HG03469 (cell line): ENCODE measurements around the gene MAP1LC3C.
A peak's percentile ranks its signal among the peaks of the same experiment; 100 is the strongest.

ENCODE experiments used
- ATAC-seq: cut with Tn5 transposase; IDR thresholded peaks from one replicate; pipeline ENCODE4 v1.9.1; 2021; ENCODE audit warnings: mild to moderate bottlenecking, moderate library complexity, moderate number of reproducible peaks; ENCODE audit not compliant: unreplicated experiment

MAP1LC3C gene

DNA sequence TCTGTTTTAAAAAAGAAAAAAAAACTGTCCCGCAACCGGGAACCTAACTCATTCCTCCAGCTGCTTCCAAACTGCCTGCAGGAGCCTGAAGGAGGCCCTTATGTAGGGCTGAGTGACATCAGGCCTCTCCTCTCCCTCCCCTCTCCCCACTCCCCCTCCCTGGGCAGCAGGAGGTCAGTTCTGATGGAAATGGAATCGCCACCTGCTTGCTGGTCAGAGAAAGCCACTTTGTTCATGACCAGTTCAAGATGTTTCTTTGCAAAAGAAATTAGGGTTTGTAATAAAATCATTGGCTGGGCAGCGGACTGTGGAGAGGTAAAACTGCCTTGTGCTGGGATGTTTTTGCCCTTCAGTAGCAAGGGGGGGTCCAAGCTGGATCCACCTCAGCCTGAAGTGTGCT, at the start of gene MAP1LC3C:
Gene MAP1LC3C (minus strand): TSS at position 73 of the 400 bp plus-strand sequence. CDS start 90 bp downstream, outside the sequence.
- no peak for ATAC-seq

DNA sequence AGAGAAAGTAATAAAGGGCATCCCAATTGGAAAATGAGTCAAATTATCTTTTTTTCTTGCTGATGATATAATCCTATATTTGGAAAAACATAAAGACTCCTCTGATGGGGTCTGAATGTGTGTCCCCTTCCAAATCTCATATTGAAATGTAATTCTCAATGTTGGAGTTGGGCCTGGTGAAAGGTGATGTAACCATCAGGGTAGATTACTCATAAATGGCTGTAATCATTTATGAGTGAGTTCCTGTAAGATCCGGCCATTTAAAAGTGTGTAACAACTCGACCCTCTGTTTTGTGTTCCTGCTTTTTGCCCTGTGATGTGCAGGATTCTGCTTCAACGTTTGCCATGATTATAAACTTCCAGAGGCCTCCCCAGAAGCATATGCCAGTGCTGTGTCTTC, 44.3 kb upstream of the MAP1LC3C start:
- ATAC-seq, result no peak

DNA sequence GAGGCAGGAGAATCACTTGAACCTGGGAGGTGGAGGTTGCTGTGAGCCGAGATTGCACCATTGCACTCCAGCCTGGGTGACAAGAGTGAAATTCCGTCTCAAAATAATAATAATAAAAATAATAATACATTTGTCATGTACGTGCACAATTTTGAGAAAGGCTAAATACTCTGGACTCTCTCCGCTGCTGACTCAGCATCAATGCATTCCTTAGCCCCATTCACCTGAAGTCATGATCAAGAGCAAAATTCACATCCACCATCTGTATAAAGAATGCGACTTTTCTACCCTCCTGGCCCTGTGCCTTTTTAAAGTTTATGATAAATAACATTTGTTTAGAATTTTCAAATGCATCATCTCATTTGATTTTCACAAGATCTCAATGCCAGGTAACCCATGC, 35.5 kb upstream of the MAP1LC3C start:
- ATAC-seq, result no peak

DNA sequence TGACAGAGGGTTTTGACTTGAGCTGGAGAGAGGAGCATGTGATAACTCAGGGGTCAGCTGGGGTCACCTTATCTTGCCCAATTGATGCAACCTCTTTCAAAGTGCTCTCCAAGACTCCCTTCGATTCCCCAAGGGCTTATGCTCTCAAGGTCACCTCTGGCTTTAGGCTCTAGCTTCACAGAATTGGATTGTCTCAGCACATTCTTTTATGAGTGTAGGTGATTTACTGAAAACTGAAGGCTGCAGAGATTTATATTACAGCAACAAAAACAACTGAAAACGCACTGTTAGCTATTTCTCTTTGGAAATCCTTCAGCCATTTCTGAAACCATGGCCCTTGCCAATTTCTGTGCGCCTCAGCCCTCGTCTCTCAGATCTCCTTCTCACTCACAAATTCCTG, 34.5 kb upstream of the MAP1LC3C start:
- ATAC-seq, result no peak

DNA sequence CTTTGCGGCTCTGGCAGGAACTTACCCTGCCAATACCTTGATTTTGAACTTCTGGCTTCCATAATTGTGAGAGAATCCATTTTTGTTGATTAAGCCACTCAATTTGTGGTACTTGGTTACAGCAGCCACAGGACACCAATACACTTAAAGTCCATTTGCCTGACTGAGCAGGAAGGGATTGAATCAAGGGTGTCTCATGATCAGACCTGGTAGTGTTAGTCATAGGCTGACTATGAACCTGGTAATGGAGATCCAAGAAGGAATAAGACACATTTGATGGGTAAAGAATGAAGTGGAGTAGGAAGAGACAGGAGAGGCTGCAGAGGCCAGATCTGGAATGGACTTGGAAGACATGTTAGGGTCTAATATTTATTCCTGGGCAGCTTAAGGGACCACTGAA, 31.2 kb upstream of the MAP1LC3C start:
- ATAC-seq, result no peak

DNA sequence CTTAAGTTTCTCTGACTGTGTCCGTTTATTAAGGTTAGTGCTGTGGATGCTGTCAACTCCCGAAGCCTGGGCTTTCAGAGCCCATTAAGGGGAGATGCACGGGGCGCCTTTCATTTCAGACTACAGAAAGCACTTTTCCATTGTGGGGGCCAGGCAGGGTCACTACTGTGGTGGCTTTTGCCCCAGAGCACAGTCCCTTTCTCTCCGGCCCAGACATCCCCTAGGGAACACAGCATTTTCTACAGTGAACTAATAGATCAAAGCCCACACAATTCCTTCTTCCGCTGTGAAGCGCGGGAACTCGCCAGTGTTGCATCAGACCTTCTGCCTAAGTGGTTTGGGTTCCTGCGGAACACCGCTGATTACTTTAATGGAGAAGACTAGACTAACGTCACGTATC, 26.8 kb upstream of the MAP1LC3C start:
- ATAC-seq, result no peak

DNA sequence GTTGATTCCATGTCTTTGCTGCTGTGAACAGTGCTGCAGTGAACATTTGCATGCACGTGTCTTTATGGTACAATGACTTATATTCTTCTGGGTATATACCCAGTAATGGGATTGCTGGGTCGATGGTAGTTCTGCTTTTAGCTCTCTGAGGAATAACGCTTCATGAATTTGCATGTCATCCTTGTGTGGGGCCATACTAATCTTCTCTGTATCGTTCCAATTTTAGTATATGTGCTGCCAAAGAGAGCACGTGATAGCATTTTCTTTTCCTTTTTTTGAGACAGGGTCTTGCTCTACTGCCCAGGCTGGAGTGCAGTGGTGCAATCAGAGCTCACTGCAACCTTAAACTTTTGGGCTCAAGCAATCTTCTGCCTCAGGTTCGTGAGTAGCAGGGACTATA, 24.9 kb upstream of the MAP1LC3C start:
- ATAC-seq, result no peak

DNA sequence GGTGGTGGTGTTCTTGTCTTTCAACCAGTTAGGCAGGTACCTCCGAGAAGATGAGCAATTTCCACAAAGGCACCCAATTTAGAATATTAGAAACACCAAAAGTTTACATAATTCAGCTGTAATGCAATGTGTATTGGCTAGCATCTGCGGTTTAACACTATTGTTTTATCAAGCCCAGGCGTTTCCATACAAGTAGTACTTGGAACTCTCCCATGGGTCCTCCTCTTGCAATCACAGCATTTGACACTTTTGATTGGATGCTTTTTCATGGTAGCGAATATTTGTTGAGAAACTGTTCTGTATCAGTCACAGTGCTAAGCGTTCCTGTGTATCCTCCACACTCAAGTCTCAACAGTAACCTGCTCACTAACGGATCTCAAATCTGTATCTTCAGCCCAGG, 20.1 kb upstream of the MAP1LC3C start:
- no peak for ATAC-seq

DNA sequence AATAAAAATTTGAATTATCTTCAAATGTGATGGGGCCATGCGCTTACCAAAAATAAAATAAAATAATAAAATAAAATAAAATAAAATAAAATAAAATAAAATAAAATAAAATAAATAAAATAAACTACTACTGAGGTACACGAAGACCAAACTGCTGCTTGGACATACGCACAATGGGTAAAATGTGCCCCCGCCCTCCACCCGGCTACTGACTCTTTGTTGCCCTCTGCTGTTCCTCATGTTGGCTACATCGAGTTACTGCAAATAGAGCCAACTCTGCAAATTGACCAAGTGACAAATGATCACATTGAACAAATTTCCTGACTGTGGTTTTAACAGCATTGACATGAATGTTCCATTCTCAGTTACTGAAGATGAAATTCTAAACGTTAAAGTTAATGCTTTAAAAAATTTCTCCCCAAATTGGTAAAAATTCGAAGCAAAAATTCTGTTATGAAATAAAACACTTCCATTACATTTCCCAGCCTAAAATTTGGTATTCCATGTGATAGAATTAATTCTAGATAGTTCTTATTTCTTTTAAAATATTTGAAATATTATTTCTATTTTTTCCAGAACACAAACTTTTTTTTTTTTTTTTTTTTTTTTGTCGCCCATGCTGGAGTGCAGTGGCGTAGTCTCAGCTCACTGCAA, 18.8 kb upstream of the MAP1LC3C start:
- ATAC-seq, result peak; percentile 70

DNA sequence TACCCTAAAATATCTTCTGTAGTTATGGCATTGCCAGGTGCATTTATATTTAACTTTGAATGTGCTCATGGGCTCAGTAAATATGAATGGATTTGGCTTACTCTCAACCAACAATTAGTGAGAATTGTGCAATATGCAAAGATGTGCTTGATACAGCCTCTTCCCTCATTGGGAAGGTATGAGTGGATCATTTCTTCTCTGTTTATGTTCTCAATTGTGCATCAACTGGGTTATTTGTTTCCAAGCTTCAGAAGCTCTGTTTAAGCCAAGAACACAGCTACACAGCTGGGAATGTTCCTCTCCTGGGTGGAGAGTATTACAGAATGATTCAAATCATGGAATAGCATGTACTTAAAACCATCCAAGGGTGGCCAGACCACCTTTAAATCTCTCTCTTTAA, 17.6 kb upstream of the MAP1LC3C start:
- no peak for ATAC-seq

DNA sequence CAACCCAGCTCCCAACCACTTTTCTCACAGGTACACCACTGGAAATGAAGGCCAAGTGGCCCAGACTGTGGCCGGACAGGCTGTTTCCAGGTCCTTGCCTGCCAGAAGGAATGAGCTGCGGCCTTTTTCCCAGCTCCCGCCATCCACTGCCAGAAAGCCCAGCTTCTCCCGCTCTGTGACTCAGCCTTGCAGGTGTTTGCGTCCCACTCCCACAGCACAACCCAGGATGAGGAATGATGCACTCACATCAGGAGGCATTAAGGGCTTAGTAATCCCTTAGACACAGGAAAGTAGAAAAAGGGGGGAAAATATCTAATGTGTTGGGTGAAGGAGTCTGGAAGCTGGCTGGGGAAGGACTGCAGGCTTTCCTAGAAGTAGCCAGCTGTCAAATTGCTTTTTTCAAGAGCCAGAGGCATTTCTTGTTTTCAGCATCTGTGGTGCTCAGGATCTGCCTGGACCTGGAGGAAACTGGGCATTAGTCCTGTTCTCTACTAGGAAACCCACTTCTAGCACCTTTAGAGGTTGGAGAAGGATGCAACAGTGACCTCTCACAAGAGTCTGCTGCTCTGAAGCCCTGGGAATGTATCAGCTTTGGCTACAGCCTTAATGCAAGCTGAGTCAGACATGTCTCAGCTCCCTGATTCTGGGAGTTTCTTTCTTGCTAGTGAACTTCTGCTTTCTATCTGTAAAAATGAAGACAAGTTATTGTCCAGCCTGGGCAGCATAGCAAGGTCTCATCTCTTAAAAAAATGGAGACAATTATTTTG, 13.2 kb upstream of the MAP1LC3C start:
- ATAC-seq, result no peak

DNA sequence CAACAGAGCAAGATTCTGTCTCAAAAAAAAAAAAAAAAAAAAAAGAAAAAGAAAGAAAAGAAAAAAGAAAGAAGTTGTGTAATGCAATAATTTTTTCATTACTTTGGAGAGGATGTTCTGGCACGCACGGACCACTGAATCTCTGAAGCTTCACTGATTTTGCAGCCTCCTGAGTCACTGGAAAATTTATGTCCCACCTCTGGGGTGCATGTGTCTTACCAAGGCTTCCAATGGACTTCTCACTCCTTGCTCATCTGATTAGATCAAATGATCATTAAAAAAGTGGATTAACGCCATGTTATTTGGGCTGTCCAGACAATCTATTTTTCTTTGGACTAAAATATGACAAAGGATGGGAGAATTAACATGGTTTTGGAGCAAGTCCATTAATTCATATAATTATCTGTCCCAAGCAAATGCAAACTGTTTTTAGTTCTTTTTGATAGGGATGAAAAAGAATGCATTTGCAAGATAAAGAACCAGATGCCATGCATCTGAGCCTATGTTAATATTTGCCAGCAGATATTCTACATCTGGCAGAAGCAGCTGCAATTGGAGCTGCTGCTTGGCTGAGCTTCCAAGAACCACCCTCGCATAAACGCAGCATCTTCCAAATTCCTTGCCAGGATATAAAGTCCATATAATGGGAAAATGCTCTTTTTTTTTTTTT, 10.1 kb upstream of the MAP1LC3C start:
- no peak for ATAC-seq

DNA sequence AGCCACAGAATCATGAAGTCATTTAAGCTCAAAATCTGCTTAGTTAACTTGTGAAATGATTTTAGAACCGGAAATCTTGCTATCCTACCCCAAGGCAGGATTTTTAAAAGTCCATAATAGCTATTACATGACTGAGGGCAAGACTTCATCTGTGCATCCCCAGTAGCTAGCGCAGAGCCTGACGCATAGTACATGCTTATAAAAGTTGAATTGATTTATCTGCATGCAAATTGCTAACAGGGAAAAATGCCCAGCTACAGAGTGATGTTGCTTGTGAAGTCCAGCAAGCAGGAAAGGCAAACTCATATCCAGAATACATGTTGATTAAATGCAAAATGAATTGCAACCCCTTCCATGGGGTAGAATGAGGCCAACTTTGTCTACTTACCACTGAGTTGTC, 8.1 kb upstream of the MAP1LC3C start:
- no peak for ATAC-seq

DNA sequence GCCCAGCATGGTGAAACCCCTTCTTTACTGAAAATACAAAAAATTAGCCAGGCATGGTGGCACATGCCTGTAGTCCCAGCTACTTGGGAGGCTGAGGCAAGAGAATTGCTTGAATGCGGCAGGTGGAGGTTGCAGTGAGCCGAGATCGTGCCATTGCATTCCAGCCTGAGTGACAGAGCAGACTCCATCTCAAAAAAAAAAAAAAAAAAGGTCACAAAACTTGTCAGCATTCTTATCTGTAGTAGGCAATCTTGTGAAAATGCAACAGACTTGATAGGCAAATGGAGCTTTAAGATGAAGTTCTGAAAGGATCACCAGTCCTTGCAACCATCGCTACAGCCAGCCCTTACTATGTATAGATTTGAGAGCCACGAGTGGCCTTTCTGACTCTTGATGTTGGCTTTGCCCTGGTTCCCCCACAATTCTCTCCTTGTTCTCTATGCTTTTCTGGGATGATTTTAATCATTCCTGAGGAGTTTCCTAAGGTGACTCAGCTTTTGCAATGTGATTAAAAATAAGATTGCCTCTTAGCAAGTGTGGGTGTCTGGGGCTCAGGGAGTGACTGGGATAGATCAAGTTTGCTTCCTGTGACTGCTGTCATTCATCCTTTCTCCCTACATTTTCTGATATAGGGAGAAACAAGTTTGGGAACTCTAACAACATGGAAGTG, 7.1 kb upstream of the MAP1LC3C start:
- no peak for ATAC-seq

DNA sequence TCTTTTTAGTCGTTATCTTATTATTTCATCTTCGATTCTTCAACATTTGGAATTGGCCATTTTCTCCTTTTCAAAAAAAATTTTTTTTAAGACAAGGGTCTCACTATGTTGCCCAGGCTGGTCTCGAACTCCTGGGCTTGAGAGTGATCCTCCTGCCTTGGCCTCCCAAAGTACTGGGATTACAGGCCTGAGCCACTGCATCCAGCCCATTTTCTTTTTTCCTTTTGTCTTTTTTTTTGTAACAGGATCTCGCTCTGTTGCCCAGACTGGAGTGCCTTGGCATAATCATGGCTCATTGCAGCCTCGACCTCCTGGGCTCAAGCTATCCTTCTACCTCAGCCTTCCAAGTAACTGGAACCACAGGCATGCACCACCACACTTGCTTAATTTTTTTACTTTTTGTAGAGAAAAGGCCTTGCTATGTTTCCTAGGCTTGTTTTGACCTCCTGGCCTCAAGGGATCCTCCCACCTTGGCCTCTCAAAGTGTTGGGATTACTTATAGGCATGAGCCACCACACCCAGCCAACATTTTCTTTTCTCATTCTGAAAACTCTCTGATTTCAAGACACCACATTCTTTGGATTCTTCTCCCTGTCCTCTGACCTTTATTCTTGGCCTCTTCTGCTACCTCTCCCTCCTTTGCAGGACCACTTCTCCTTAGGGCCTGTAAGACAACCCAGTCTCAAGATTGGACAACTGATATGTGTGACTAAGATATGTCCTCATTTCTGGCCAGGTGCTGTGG, 6.0 kb upstream of the MAP1LC3C start:
- no peak for ATAC-seq

DNA sequence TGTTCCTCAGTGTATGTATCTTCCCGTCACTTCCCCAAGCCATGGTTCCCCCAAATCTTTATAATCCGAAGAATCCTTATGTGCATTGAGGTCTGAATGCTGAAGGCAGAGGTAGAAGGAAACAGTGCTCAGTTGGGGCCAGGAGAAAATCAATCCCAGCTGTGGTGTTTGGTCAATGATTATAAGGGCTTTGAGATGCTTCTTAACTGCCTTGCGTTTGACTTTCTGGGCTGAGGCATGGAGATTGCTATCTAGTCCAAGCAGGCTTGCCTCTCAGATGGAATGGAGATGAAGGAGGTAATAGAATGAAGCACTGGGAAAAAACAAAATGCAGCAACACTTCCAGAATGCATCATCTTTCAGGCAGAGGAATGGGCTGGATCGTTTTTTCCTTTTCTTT, 3.6 kb upstream of the MAP1LC3C start:
- ATAC-seq, result no peak

DNA sequence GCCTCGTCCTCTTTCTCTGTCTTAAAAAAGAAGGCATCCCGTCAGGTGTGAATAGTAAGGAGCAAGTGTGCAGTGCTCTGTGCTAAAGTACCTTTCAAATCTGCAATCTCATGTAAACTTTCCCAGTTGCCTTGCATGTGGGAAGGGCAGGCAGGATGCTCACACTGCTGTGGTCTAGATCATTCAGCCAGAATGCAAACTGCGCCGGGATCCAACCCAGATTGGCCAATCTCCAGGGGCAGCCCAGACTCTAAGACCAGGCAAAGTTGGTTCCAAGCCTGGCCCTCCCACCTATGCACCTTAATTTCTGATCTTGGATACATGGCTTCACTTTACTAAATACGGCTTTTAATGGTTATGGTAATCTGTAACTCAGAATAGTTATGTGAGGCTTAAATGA, 3.2 kb upstream of the MAP1LC3C start:
- no peak for ATAC-seq

DNA sequence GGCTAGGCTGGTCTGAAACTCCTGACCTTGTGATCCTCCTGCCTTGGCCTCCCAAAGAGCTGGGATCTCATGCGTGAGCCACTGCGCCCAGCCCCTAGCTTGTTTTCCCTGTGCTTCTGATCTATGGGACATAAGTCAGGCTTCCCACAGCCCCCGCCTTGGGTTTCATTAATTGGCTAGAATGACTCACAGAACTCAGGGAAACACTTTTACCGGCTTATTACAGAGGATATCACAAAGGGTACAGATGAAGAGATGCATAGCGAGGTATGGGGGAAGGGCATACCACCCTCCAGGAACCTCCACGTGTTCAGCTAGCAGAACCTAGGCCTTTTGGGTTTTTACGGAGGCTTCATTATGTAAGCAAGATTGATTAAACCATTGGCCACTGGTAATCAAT, 1.5 kb upstream of the MAP1LC3C start:
- no peak for ATAC-seq

DNA sequence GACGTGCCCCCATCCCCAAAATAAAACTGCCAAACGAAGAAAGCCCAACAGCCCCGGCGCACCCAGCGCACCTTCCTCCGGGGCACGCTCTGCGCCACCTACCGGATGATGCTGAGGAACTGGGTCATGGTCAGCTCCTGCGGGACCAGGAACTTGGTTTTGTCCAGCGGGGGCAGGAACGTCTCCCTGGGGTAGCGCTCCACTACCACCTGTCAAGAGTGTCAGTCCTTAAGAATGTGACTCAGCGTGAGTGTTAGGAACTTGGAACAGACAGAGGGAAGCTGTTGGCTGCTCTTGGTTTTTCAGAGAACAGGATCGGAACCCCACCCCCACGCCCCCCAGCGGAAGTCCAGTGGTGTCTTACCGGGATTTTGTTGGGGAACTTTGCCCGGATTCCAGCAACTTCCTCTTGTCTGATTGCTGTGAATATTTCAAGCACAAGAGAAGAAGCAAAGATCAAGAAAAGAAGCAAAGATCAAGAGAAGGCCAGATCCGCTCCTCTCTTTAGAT, 431 bp downstream of the MAP1LC3C start:
- ATAC-seq, result peak; percentile 80

DNA sequence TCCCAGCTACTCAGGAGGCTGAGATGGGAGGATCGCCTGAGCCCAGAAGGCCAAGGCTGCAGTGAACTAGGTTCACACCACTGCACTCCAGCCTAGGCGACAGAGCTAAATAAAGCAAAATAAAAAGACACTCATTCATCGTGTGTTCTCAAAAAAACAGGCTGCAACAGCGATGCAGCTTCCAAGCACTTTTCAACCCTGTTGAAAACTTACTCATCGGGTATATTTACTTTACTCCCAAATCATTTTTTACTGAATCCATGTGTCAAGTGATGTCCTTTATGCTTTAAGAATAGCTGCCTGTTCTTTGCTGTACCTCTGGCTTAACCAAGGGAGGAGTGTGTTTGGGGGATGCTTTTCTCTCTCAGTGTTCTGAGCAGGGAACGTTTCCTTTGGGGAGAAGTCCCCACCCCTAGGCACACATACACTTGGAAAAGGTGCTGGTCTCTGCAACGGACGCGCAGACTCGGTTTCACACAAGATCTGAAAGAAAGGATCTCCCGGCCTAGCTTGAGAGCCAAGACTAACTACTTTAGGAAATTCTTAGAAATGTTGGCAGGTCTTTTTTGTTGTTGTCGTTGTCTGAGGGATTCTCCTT, 1.4 kb downstream of the MAP1LC3C start:
- no peak for ATAC-seq
